C4-2B (cell line): ENCODE results near the gene SPAG17.

Experiments
- CTCF ChIP-seq: fragments of 450-650 bp; conservative IDR thresholded peaks from 2 replicates; pipeline ENCODE4 v1.5.1; 2017; ENCODE audit warnings: mild to moderate bottlenecking
- ZFX ChIP-seq: fragments of 450-650 bp; IDR thresholded peaks from 2 replicates; pipeline ENCODE4 v1.6.1; 2017

GRCh38 chr1:118085365-118085764, 99.7 kb downstream of the SPAG17 start:
- no peak for TF ChIP-seq CTCF
- no peak for TF ChIP-seq ZFX
